Panc1 (cell line): ENCODE measurements around the gene MAML3.

Source experiments
- CTCF ChIP-seq: fragments of 450-650 bp; IDR thresholded peaks from 2 replicates; pipeline ENCODE4 v1.5.1; 2017; ENCODE audit warnings: mild to moderate bottlenecking
- SIN3A ChIP-seq: IDR thresholded peaks from 2 replicates; pipeline ENCODE4 v1.6.1; 2012; ENCODE audit warnings: low read depth, mild to moderate bottlenecking, low read length, moderate library complexity, borderline replicate concordance; ENCODE audit not compliant: insufficient read depth

DNA sequence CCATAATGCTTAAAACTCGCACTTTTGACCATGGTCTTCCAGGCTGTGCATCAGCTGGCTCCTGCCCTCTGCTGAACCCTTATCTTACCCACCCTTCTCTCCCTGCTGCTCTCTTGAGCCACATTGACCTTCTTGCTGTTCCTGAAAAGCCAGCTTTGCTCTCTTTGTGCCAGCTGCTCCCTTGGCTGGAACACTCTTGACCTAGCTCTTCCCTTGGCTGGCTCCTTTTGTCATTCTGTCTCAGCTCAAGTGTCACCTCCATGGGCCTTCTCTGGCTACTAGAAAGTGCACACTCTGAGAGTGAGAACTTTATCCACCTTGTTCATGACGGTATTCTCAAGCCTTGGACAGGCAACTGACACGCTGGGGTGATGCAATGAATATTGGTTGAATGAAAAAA is 376.2 kb downstream of the MAML3 start:
- TF ChIP-seq CTCF (no peak), SIN3A (no peak)
